Uterus (tissue), 4 donors: ENCODE results near the gene UST. TPM values are rescaled to one million over a fixed set of nuclear protein-coding genes. Genes with fewer than 3 reads are reported as not detected.

ENCODE experiments used
- DNase-seq, 2 donors: peaks; one replicate each; pipeline ENCODE4 v3.0.0-alpha.2; 2019 to 2020
- H3K27ac ChIP-seq, 2 donors: fragments of 200-600 bp; sonication (generic); 1 replicate in 1 of 2; 2 replicates in 1 of 2; pipeline ENCODE4 v1.5.1; 2016 to 2018
- H3K27me3 ChIP-seq, 2 donors: fragments of 200-600 bp; sonication (generic); one replicate each; pipeline ENCODE4 v1.5.1; 2018 to 2019; ENCODE audit warnings: control low read depth in 1 of 2
- H3K36me3 ChIP-seq, 2 donors: fragments of 200-600 bp; sonication (generic); one replicate each; pipeline ENCODE4 v1.5.1; 2019; ENCODE audit warnings: control low read depth in 1 of 2
- H3K4me1 ChIP-seq, 2 donors: fragments of 200-600 bp; sonication (generic); one replicate each; pipeline ENCODE4 v1.5.1; 2018 to 2019; ENCODE audit warnings: control low read depth in 1 of 2
- H3K4me3 ChIP-seq, 2 donors: fragments of 200-600 bp; sonication (generic); 1 replicate in 1 of 2; 2 replicates in 1 of 2; pipeline ENCODE4 v1.5.1; 2018 to 2019; ENCODE audit warnings: mild to moderate bottlenecking in 1 of 2
- H3K9me3 ChIP-seq, 2 donors: fragments of 200-600 bp; sonication (generic); one replicate each; pipeline ENCODE4 v1.5.1; 2019; ENCODE audit warnings: control low read depth in 1 of 2
- CTCF ChIP-seq, 4 experiments: fragments of 200-600 bp in 2 of 4; fragments of 450-650 bp in 2 of 4; sonication (generic) in 2 of 4; IDR thresholded peaks; one replicate each; pipeline ENCODE4 v1.5.1; 2016 to 2019; ENCODE audit warnings: antibody characterized with exemption in 4 of 4, mild to moderate bottlenecking in 2 of 4, moderate library complexity in 1 of 4
- POLR2A ChIP-seq, 2 donors: fragments of 450-650 bp; IDR thresholded peaks; one replicate each; pipeline ENCODE4 v1.6.1; 2016; ENCODE audit warnings: antibody characterized with exemption in 2 of 2, mild to moderate bottlenecking in 1 of 2, moderate library complexity in 1 of 2
- intact Hi-C: fragments of 100-400 bp; cut with DNase I; formaldehyde crosslinking; loops from one replicate; pipeline ENCODE4 v1.15.1; 2023; ENCODE audit warnings: low total_unique reads
- total RNA-seq, 4 donors: library from RNA; depleted of rRNA in 3 of 4; stranded (reverse); fragments of >200 nt in 3 of 4; gene quantifications; one replicate each; pipeline versions ENCODE4 v1.1.0 to v1.2.4, GENCODE V29; 2014 to 2023
- donor health status: DM: yes; HTN: yes; CAD: no.

The UST gene
- total RNA-seq, 4 donors from 2014 or later, result 6.1 to 23.2 (median 17.2) TPM

- no peaks in the 10 kb centered on the region for H3K27me3 ChIP-seq
- no peak overlapping the region for H3K27ac ChIP-seq
- intact Hi-C loops, result no loop called here
- H3K4me1 ChIP-seq, result no peaks in the 10 kb centered on the region
- no peak overlapping the region for H3K4me3 ChIP-seq
- TF ChIP-seq POLR2A (IDR thresholded peaks at IDR 0.05) (no peak), CTCF (IDR thresholded peaks at IDR 0.05) (no peak)
- no peaks in the 10 kb centered on the region for H3K9me3 ChIP-seq
- no peak for DNase-seq
- H3K36me3 ChIP-seq, result no peaks in the 10 kb centered on the region
Measured at GRCh38 chr6:149015535-149016525, 269.0 kb downstream of the UST start.

- intact Hi-C loops, result no loop called here
- no peak for TF ChIP-seq CTCF (IDR thresholded peaks at IDR 0.05)
- TF ChIP-seq POLR2A (IDR thresholded peaks at IDR 0.05), result no peak
- DNase-seq, result no peak
- no peaks in the 10 kb centered on the region for H3K27me3 ChIP-seq
- no peaks in the 10 kb centered on the region for H3K36me3 ChIP-seq
- H3K9me3 ChIP-seq, result no peaks in the 10 kb centered on the region
- no peaks in the 10 kb centered on the region for H3K4me1 ChIP-seq
- H3K4me3 ChIP-seq, result no peak overlapping the region
- H3K27ac ChIP-seq, result no peak overlapping the region
Measured at GRCh38 chr6:149016716-149017115, 269.9 kb downstream of the UST start.

- Histone ChIP-seq H3K9me3 (no peaks in the 10 kb centered on the region), H3K4me3 (no peak overlapping the region), H3K36me3 (no peaks in the 10 kb centered on the region), H3K27ac (no peak overlapping the region), H3K4me1 (no peaks in the 10 kb centered on the region), H3K27me3 (no peaks in the 10 kb centered on the region)
- no peak for DNase-seq
- intact Hi-C loops, result loop anchor here (10.0 kb wide), 1 partner anchor 494 kb away; no protein-coding TSS in a partner anchor
- TF ChIP-seq CTCF (IDR thresholded peaks at IDR 0.05) (no peak), POLR2A (IDR thresholded peaks at IDR 0.05) (no peak)
Measured at GRCh38 chr6:149020319-149020718, 273.5 kb downstream of the UST start.

DNA sequence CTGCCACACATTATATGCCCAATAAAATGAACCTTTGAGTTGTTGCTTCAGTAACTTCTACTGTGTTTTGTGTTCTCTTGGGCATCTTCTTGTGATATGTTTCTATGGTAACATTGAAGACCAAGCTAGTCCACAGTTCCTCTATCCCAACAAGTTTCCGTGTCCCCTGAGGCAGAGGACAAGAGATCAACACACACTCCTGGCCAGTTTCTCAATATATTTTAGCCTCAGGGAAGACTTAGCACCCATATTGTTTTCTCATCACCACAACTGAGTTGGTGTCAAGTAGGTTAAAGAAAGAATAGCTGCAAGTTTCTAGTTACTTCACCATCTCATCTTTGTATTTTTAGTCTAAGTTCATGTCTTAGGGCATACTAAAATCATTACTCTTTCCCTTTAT, 277.5 kb downstream of the UST start:
- DNase-seq, result no peak
- TF ChIP-seq CTCF (IDR thresholded peaks at IDR 0.05), result no peak
- TF ChIP-seq POLR2A (IDR thresholded peaks at IDR 0.05), result no peak
- no peaks in the 10 kb centered on the region for H3K9me3 ChIP-seq

DNA sequence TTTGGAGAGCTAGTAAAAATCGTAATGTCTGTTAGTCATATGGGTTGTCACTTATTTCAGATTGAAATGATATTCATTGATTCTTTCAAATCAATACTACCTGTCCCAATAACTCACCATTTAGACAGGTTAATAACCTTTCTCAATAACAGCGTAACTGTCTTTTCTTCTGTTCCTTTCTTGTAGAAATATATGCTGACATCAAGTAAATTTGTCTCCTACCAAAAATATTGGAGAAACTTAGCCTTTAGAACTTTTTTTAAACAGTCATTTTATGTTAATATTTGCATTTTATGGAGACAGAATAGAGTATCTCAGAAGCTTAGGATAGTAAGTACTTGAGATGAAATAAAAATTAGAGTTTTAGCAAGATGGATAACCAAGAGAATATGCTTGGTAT, 278.2 kb downstream of the UST start:
- Histone ChIP-seq H3K4me1 (no peaks in the 10 kb centered on the region), H3K4me3 (no peak overlapping the region), H3K27ac (no peak overlapping the region), H3K9me3 (no peaks in the 10 kb centered on the region), H3K36me3 (no peaks in the 10 kb centered on the region), H3K27me3 (no peaks in the 10 kb centered on the region)
- DNase-seq, result no peak
- intact Hi-C loops, result loop anchor here (10.0 kb wide), 1 partner anchor 490 kb away; no protein-coding TSS in a partner anchor
- TF ChIP-seq CTCF (IDR thresholded peaks at IDR 0.05), result no peak
- TF ChIP-seq POLR2A (IDR thresholded peaks at IDR 0.05), result no peak

More for the DNA sequence above, 277.5 kb downstream of the UST start:
- Histone ChIP-seq H3K4me3 (no peak overlapping the region), H3K4me1 (no peaks in the 10 kb centered on the region), H3K27me3 (no peaks in the 10 kb centered on the region), H3K27ac (no peak overlapping the region), H3K36me3 (no peaks in the 10 kb centered on the region)
- intact Hi-C loops, result loop anchor here (10.0 kb wide), 1 partner anchor 490 kb away; no protein-coding TSS in a partner anchor
